NCI-H774 (cell line): ENCODE measurements around the gene SLC37A4.
"Not testable (repeated sequence)": the region's sequence is repeated elsewhere in the genome, so short reads cannot be mapped to it uniquely, and the experiment has no call there.

Source experiments
- DNase-seq: peaks from one replicate; lab custom pipeline; 2025; lab: John Stamatoyannopoulos, UW

SLC37A4 gene

DNA sequence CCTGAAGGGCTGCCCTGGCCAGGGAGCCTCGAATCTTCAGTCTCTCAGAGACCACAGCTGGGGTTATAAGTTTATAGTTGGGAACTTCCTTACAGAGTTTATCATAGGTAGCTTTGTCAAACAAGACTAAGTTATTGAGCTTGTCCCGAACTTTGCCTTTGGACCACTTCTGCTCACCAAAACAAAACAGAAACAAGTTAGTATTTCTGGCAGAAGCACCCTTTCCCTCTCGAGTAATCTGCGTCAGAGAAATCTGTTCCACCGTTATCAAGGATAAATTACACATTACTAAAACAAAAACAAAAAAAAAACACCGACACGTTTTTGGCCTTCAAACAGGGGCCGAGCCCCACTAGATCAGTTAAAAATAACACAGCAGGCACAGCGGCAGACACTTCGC is 13.3 kb downstream of the SLC37A4 start:
- DNase-seq, result not testable (repeated sequence)

DNA sequence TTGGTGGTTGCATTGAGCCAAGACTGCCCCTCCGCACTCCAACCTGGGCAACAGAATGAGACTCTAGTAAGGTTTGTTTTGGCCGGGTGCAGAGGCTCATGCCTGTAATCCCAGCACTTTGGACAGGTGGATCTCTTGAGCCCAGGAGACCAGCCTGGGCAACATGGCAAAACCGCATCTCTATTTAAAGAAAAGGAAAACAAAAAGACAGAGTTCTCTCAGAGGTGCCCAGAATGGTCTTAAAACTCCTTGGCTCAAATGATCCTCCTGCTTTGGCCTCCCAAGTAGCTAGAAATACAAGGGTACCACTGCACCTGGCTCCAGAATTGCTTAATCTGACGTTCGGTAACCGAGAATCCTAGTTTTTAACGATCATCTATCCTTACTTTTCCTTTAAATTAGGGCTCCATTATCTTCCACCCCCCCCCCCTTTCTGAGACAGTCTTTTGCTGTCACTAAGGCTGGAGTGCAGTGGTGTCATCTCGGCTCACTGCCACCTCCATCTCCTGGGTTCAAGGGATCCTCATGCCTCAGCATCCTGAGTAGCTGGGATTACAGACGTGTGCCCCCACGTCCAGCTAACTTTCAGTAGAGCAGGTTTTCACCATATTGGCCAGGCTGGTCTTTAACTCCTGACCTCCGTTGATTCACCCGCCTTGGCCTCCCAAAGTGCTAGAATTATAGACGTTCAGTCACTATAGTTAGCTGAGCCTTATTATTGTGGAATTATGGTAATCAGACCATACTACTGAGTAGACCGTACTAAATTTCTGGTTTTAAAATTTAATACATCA is 14.3 kb downstream of the SLC37A4 start:
- DNase-seq, result no peak

DNA sequence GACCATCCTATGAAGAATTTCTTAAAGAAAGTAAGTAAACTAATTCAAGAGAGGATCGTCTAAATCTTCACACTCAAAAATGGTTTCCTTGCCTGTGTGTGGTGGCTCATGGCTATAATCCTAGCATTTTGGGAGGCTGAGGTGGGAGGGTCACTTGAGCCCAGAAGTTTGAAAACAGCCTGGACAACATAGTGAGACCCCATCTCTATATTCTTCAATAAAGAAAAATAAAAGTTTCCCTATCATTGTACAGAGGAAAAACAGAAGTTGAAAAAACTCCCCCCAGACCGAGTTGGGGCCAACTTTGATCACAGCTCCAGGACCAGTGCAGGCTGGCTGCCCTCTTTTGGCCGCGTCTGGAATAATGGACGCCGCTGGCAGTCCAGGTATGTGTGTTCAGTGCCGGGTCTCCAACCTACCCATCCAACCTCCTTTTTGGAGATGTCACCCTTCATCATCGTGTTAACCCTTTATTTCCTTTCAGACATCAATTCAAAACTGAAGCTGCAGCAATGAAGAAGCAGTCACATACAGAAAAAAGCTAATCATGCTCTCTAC is 15.5 kb downstream of the SLC37A4 start:
- DNase-seq, result no peak

DNA sequence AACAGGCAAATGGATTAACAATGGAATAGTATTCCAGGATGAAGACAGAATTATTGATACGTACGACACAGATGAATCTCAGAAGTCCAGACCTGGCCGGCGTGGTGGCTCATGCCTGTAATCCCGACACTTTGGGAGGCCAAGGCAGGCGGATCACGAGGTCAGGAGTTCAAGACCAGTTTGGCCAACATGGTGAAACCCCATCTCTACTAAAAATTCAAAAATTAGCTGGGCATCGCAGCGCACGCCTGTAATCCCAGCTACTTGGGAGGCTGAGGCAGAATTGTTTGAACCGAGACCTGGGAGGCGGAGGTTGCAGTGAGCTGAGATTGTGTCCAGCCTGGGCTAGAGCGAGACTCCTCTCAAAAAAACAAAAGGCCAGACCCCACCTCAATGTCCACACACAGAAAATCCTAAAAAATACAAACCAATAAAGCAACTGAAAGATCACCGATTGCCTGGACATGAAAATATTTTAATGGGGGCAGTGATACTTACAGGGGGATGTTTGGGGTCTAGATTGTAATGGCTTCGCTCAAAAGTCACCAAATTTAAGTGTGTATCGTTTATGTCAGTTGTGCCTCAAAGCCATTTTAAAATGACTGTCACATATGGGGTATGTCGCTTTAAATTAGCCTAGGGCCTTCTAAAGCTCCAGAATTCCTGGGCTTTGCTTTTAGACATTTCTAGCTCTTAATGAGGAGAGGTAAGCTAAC is 16.3 kb downstream of the SLC37A4 start:
- no peak for DNase-seq

DNA sequence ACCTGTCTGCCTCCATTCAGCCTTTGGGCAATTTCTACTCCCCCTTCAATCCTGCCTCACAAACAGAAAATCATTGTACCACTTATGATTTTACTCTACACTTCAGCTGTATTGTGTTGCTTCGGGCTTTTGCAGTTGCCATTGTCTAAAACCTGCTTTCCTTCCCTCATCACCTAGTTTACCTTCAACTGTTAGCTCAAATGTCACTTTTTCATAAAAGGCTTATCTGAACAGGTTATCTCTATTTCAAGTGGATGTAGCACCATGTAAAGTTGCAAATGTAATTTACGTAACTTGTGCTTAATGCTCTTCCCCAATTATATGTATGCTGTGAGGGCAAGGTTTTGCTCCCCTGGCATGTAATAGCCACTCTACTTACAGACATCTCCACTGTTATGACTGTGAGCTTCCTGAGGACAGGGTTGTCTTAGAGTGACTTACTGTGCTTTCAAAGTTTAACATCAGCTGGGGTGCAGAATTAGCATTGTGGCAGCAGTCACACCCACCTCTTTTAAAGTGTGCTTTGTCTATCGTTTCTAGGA is 18.0 kb downstream of the SLC37A4 start:
- no peak for DNase-seq

DNA sequence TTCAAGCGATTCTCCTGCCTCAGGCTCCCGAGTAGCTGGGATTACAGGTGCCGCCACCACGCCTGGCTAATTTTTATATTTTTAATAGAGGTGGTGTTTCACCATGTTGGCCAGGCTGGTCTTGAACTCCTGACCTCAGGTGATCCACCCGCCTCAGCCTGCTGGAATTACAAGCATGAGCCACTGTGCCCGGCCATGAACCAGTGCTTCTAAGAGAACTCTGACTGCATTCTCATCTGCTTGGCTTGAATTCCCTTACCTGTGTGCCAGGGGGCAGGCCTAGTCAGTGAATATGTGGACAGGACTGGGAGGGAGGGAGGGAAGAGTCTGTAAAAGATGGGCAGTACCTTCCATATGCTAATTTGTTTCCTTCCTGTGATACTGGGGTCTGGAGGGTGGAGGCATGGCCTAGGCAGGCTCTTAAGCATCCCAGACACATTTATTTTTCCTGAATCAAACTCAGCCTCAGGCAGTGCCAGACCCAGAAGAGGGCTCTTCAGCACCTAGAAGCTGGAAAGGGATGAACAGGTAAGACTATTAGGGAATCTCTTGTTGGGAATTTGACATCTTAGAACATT is 19.1 kb downstream of the SLC37A4 start:
- no peak for DNase-seq

DNA sequence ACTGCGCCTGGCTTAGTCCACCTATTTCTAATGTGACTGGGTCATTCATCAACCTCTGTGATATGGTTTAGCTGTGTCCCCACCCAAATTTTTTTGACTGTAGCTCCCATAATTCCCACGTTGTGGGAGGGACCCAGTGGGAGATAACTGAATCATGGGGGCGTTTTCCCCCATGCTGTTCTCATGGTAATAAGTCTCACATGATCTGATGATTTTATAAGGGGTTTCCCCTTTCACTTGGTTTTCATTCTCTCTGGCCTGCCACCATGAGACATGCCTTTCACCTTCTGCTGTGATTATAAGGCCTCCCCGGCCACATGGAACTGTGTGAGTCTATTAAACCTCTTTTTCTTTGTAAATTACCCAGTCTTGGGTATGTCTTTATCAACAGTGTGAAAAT is 24.0 kb downstream of the SLC37A4 start:
- DNase-seq, result no peak

DNA sequence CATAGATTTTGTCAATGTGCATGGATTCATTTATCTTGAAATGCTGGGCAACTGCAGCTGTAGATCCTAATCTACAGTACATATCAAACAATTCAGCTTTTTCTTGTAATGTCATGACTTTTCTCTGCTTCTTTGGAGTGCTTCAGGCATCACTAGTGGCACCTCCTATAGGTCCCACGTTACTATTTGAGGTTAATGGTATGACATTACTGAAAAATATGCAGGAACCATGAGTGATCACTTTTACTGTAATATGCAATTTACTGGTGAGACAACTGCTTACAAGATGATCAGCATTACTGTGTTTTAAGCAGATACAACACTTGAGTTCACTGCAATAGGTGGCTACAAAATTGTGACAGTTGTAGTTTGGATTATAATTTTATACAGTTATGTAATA is 29.8 kb downstream of the SLC37A4 start:
- no peak for DNase-seq

DNA sequence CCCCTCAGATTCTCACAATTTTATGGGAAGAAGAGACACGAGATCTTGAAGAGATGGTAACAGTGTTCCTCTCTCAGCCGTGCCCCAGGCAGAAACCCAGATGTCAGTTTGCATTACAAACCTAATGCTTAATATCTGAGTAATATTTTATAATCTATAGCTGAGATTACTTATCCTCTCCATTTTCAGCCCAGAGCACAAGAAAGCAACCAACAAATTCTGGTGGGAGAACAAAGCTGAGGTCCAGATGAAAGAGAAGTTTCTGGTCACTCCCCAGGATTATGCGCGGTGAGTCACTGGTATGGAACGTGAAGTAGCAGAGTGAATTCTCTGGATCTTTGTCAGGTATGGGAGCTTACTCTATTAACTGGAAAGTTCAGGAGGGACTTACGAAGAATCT is 31.9 kb downstream of the SLC37A4 start:
- DNase-seq, result no peak

DNA sequence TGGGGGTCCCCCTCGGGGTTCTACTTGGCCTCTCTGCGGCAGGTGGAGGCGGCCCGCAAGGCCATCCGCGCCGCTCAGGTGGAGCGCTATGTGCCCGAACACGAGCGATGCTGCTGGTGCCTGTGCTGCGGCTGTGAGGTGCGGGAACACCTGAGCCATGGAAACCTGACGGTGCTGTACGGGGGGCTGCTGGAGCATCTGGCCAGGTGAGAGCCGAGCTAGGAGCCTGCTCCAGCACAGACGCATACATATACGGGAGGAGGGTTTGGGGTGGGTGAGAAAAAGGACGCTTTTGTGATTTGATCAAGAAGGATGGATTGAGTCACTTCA is 32.3 kb downstream of the SLC37A4 start:
- DNase-seq, result no peak

DNA sequence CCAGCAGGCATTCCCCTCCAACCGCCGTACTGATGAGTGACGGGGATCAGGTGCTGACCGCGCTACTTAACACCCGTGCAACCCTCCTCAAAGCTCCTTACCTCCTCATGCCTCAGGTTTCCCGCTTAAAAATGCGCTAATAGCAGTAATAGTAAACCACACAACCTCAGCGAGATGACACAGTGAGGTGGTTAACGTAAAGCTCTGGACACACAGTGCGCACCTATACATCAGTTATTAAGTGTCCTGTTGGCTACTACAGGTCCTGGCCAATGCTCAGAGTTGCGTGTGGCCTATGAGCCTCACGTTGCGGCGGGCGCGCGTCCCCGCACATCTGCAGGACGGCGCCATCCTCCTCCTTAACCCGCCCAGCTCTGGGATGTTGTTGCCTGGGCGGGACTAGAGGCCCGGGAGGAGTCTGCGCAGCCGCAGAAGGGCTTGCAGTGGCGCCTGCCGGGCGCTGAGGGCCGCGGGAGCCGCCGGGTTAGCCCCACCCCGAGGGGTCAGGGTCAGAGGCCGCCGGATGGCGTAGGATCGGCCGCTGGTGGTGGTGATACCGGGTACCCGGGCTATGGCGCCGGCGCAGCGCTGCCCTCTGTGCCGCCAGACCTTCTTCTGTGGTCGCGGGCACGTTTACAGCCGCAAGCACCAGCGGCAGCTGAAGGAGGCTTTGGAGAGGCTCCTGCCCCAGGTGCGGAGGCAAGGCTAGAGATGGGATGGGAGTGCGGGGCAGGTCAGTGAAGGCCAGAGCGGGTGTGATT is 32.9 kb downstream of the SLC37A4 start, which contains the start of gene CENATAC:
Gene CENATAC, plus strand, starts transcription at position 512 of the 761 bp plus-strand sequence. Its CDS starts 60 bp downstream, at position 572.
- peak; percentile 95 for DNase-seq

DNA sequence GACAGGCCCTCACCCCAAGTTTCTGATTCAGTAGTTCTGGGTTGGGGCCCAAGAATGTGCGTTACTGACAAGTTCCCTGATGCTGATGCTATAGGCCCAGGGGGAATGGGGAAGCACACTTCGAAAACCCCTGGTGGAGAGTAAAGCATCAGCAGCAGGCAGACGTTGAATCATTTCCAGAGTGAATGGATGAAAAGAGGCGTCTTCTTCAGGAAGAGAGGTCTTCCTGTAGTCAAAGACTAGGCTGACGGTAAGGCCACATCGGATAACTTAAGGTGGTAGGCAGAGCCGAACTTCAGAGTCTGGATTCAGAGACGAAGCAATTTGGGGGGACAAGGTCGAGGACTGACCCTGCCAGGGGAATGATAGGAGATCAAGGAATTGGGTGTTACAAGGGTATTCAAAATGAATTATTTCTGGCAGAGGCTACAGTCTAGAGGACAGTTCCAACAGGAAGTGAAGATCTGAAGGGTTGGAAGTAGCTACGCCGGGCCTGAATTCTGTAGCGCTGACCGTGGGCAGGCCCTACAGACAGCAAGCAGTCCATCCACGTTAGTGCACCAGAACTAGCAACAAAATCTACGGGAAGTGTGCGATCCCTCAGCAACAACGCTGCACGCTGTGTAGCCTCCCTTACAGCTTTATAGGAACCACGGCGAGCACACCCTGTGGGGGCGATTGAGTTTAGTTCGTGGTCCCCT is 33.6 kb downstream of the SLC37A4 start:
- DNase-seq, result no peak

DNA sequence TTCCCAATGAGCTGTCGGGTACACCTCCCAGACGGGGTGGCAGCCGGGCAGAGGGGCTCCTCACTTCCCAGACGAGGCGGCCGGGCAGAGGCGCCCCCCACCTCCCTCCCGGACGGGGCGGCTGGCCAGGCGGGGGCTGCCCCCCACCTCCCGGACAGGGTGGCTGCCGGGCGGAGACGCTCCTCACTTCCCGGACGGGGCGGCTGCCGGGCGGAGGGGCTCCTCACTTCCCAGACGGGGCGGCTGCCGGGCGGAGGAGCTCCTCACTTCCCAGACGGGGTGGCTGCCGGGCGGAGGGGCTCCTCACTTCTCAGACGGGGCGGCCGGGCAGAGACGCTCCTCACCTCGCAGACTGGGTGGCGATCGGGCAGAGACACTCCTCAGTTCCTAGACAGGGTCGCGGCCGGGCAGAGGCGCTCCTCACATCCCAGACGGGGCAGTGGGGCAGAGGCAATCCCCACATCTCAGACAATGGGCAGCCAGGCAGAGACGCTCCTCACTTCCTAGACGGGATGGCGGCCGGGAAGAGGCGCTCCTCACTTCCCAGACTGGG is 39.1 kb downstream of the SLC37A4 start:
- not testable (repeated sequence) for DNase-seq

DNA sequence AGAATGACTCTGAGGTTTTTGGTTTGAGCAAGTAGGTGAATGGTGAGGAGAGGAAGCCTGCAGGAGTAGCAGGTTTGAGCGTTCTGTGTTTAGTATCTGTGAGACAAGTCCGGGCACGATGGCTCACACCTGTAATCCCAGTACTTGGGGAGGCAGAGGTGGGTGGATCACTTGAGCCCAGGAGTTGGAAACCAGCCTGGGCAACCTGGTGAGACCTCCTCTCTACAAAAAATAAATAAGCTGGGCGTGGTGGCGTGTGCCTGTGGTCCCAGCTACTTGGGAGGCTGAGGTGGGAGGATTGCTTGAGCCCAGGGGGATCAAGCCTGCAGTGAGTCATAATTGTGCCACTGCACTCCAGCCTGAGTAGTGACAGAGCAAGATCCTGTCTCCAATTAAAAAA is 42.4 kb downstream of the SLC37A4 start:
- DNase-seq, result no peak

DNA sequence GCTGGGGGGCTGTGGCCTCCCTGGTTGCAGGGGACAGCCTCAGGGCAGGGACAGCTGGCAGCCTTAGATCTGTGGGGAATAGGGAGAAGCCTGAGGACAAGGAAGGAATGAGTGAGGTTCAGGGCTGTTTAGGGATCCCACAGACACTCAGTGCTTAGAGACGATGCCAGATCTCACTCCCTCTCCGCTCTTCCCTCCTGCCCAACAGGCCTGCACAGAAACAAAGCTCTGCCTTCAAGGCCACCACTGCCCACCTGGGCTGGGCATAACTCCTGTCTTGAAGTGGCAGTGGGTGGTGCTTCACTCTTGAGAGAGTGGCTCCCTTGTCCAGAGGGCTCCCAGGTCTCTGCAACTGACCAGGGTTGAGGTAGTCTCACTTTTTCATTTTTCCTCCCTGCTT is 45.9 kb downstream of the SLC37A4 start:
- DNase-seq, result no peak

DNA sequence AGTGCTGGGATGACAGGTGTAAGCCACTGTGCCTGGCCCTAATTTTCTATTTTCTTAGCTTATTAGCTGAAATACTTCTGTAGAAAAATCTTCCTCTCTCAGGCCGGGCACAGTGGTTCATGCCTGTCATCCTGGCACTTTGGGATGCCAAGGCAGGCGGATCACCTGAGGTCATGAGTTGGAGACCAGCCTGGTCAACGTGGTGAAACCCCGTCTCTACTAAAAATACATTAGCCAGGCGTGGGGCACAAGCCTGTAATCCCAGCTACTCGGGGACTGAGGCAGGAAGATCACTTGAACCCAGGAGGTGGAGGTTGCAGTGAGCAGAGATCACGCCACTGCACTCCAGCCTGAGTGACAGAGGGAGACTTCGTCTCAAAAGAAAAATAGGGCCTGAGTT is 46.3 kb downstream of the SLC37A4 start:
- not testable (repeated sequence) for DNase-seq

DNA sequence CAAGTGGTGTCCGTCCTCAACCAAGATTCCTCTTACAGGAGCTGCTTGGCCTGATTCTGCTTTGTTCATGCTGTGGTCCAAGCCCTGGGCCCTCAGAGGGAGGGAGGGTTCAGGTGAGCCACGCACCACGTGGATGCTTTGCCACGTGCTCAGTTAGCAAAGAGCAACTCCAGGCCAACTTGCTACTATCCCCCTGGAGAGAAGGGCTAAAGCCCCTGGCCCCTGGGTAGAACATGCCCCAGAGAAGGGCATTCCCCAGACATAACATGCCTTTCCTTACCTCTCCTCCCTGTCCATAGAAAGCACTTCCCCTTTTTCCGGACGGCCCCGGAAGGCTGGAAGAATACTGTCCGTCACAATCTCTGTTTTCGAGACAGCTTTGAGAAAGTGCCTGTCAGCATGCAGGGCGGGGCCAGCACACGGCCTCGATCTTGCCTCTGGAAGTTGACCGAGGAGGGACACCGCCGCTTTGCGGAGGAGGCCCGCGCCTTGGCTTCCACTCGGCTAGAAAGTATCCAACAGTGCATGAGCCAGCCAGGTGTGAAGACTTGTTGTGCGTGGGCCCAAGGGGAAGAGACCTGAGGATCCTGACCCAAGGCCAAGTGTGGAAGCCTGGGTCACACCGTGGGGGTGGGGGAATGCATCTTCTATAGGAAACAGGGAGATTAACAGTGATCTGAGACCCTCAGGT is 50.3 kb downstream of the SLC37A4 start:
- no peak for DNase-seq

DNA sequence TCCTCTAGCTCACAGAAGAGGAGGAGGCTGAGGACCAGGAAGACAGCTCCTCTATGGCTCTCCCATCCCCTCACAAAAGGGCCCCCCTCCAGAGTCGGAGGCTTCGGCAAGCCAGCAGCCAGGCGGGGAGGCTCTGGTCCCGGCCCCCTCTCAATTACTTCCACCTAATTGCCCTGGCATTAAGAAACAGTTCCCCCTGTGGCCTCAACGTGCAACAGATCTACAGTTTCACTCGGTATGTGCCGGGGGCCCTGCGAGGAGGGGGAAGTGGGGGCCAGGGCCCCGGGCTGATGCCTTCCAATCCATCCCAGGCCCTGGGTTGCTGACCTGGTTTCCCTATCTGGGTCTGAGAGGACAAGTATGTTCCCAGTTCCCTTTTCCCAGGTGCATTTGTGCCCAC is 51.2 kb downstream of the SLC37A4 start:
- no peak for DNase-seq

DNA sequence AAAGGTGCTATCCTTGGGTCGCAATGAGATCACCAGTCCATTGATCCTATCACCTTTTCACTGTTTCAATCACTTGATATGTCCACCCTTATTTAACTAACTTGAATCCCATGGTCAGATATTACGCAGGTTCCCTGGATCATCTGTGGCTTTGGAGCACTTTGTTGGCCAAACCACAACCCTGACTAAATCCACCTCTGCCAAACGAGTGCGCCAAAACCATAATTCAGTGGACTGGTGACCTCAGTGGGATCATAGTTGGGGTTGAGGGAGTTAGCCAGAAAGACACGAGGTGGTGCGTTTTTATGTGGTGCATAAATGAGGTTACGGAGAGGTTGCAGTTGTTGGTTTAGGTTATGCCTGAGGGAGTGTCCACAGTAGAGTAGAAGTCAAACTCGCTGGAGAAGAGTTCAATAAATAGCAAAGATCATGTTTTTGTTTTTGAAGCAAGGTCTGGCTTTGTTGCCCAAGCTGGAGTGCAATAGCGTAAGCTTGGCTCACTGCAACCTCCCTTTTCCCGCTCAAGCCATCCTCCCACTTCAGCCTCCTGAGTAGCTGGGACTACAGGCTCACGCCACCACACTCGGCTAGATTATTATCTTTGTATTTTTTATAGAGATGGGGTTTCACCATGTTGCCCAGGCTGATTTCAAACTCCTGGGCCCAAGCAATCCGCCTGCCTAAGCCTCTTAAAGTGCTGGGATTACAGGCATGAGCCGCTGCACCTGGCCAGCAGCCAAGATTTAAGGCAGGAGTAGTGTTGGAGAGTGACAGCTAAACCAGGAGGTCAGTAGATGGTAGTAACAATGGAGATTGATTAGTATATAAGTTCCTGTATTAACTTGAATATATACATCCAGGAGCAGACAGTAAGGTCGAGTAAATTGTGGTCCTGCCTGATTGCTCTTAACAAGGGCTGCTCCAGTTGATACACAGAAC is 54.6 kb downstream of the SLC37A4 start:
- no peak for DNase-seq
